HG03442 (cell line): ENCODE measurements around the gene PUM2.

ENCODE experiments used
- ATAC-seq: cut with Tn5 transposase; IDR thresholded peaks from one replicate; pipeline ENCODE4 v1.9.1; 2021; ENCODE audit warnings: mild to moderate bottlenecking, moderate library complexity; ENCODE audit not compliant: unreplicated experiment

The PUM2 gene

GRCh38 chr2:20346565-20347381 is 3.9 kb downstream of the PUM2 start:
- ATAC-seq, result no peak

GRCh38 chr2:20343128-20343527 is 7.5 kb downstream of the PUM2 start:
- no peak for ATAC-seq

- ATAC-seq, result no peak
Observed at GRCh38 chr2:20339012-20339411, 11.6 kb downstream of the PUM2 start.

GRCh38 chr2:20334605-20335203 is 15.9 kb downstream of the PUM2 start:
- no peak for ATAC-seq

GRCh38 chr2:20333738-20334137 is 16.9 kb downstream of the PUM2 start:
- no peak for ATAC-seq

GRCh38 chr2:20330192-20330591 is 20.5 kb downstream of the PUM2 start:
- no peak for ATAC-seq

- ATAC-seq, result no peak
Observed at GRCh38 chr2:20327370-20327769, 23.3 kb downstream of the PUM2 start.

GRCh38 chr2:20326163-20326780 is 24.4 kb downstream of the PUM2 start:
- ATAC-seq, result peak; percentile 57

- ATAC-seq, result no peak
Observed at GRCh38 chr2:20322527-20323300, 27.9 kb downstream of the PUM2 start.

GRCh38 chr2:20317690-20318089 is 33.0 kb downstream of the PUM2 start:
- ATAC-seq, result no peak

- no peak for ATAC-seq
Observed at GRCh38 chr2:20317197-20317596, 33.4 kb downstream of the PUM2 start.

GRCh38 chr2:20314562-20315501 is 35.8 kb downstream of the PUM2 start:
- ATAC-seq, result no peak

GRCh38 chr2:20313659-20314058 is 37.0 kb downstream of the PUM2 start:
- no peak for ATAC-seq

GRCh38 chr2:20309001-20309400 is 41.6 kb downstream of the PUM2 start:
- no peak for ATAC-seq

GRCh38 chr2:20307311-20307710 is 43.3 kb downstream of the PUM2 start:
- no peak for ATAC-seq

- ATAC-seq, result no peak
Observed at GRCh38 chr2:20304411-20304810, 46.2 kb downstream of the PUM2 start.

- no peak for ATAC-seq
Observed at GRCh38 chr2:20303966-20304365, 46.7 kb downstream of the PUM2 start.

GRCh38 chr2:20302019-20302418 is 48.6 kb downstream of the PUM2 start:
- no peak for ATAC-seq

- ATAC-seq, result no peak
Observed at GRCh38 chr2:20300656-20301055, 50.0 kb downstream of the PUM2 start.

- ATAC-seq, result no peak
Observed at GRCh38 chr2:20299113-20299512, 51.5 kb downstream of the PUM2 start.
